Endothelial cell of umbilical vein (primary cell): Measurements from ENCODE around the gene FBXO24. TPM values are rescaled to one million over a fixed set of nuclear protein-coding genes. Genes with fewer than 3 reads are reported as not detected.

Experiments
- BruUV-seq: library from RNA; stranded (reverse); fragments of 400-500 nt; replicated peaks from 2 replicates; lab custom pipeline; 2021; lab: Mats Ljungman, UMichigan
- CTCF ChIA-PET: fragments of 300-600, 350-600 bp; sonication (Branson Sonifier 250); formaldehyde crosslinking; loops from one replicate; lab custom pipeline; 2021; ENCODE audit warnings: antibody characterized with exemption, inconsistent platforms; lab: Charles Lee
- POLR2A ChIA-PET: fragments of 300-600, 350-600 bp; sonication (Branson Sonifier 250); formaldehyde crosslinking; loops from one replicate; lab custom pipeline; 2021; ENCODE audit warnings: antibody characterized with exemption, inconsistent platforms; lab: Charles Lee
- DNase-seq: peaks from one replicate; pipeline ENCODE4 v3.0.0-alpha.2; 2011; ENCODE audit warnings: low read depth, low spot score
- FAIRE-seq: peaks from 2 replicates; lab custom pipeline; 2011; peaks lifted over from hg19 to GRCh38; lab: Jason Lieb, UNC
- H2AFZ ChIP-seq: 2 replicates; pipeline ENCODE4 v1.6.0; 2012; ENCODE audit warnings: low read depth, low read length, control low read depth, inconsistent platforms
- H3K27ac ChIP-seq: 2 replicates; pipeline ENCODE4 v1.5.1; 2011; ENCODE audit warnings: low read depth, mild to moderate bottlenecking, control low read depth, low read length, moderate library complexity; ENCODE audit not compliant: insufficient read depth
- H3K27me3 ChIP-seq, 2 experiments: 2 replicates each; pipeline versions ENCODE4 v1.6.0 to v1.6.1; 2011; ENCODE audit warnings: low read length in 2 of 2, mixed read lengths in 1 of 2; ENCODE audit not compliant: control insufficient read depth in 2 of 2, insufficient read depth in 2 of 2
- H3K36me3 ChIP-seq, 2 experiments: 2 replicates in 1 of 2; 3 replicates in 1 of 2; pipeline ENCODE4 v1.5.1; 2011; ENCODE audit warnings: low read length in 2 of 2, mild to moderate bottlenecking in 1 of 2, moderate library complexity in 1 of 2; ENCODE audit not compliant: control insufficient read depth in 2 of 2, insufficient read depth in 2 of 2; ENCODE audit errors: extremely low read depth in 1 of 2
- H3K4me1 ChIP-seq: 3 replicates; pipeline ENCODE4 v1.5.1; 2011; ENCODE audit warnings: mild to moderate bottlenecking, low read length; ENCODE audit not compliant: control insufficient read depth, insufficient read depth; ENCODE audit errors: extremely low read depth
- H3K4me2 ChIP-seq: 2 replicates; pipeline ENCODE4 v1.6.1; 2011; ENCODE audit warnings: low read length, control low read depth, mixed read lengths; ENCODE audit not compliant: insufficient read depth
- H3K4me3 ChIP-seq, 3 experiments: fragments of 200-600 bp in 1 of 3; sonication (generic), shearing (Covaris generic) in 1 of 3; replicated peaks in 1 of 3; 2 replicates each; pipeline ENCODE4 v1.5.1; 2011 to 2016; ENCODE audit warnings: control low read depth in 3 of 3, low read length in 3 of 3, mild to moderate bottlenecking in 2 of 3, inconsistent platforms in 1 of 3, low read depth in 1 of 3, moderate library complexity in 1 of 3; ENCODE audit not compliant: insufficient read depth in 1 of 3
- H3K79me2 ChIP-seq: 2 replicates; pipeline ENCODE4 v1.6.0; 2012; ENCODE audit warnings: low read length, inconsistent platforms; ENCODE audit not compliant: control insufficient read depth, insufficient read depth
- H3K9ac ChIP-seq: replicated peaks from 2 replicates; pipeline ENCODE3; 2011; ENCODE audit warnings: low read length, control low read depth; ENCODE audit not compliant: insufficient read depth; ENCODE audit errors: extremely low read depth
- H3K9me1 ChIP-seq: replicated peaks from 3 replicates; pipeline ENCODE4 v1.6.0; 2011; ENCODE audit warnings: mild to moderate bottlenecking, low read length; ENCODE audit not compliant: control insufficient read depth, insufficient read depth; ENCODE audit errors: extremely low read depth
- H3K9me3 ChIP-seq: replicated peaks from 2 replicates; pipeline ENCODE4 v1.5.1; 2012; ENCODE audit warnings: low read length, inconsistent platforms; ENCODE audit not compliant: control insufficient read depth, insufficient read depth
- H4K20me1 ChIP-seq: replicated peaks from 2 replicates; pipeline ENCODE3; 2011; ENCODE audit warnings: mild to moderate bottlenecking, low read length; ENCODE audit not compliant: control insufficient read depth, insufficient read depth; ENCODE audit errors: extremely low read depth
- CTCF ChIP-seq, 2 donors: IDR thresholded peaks; 1 replicate in 1 of 2; 2 replicates in 1 of 2; pipeline ENCODE4 v1.5.1; 2011; ENCODE audit warnings: low read length in 2 of 2, mild to moderate bottlenecking in 2 of 2, moderate library complexity in 2 of 2, control low read depth in 1 of 2, inconsistent platforms in 1 of 2, low read depth in 1 of 2; ENCODE audit not compliant: insufficient read depth in 1 of 2; ENCODE audit errors: extremely low read depth in 1 of 2
- EZH2 ChIP-seq: IDR thresholded peaks from 2 replicates; pipeline ENCODE4 v1.6.1; 2012; ENCODE audit warnings: borderline replicate concordance, low read depth, mild to moderate bottlenecking, moderate library complexity, low read length, inconsistent platforms; ENCODE audit not compliant: severe bottlenecking
- FOS ChIP-seq: IDR thresholded peaks from 2 replicates; pipeline ENCODE4 v1.6.1; 2011; ENCODE audit warnings: mild to moderate bottlenecking, low read length, moderate library complexity, borderline replicate concordance; ENCODE audit not compliant: insufficient read depth
- GATA2 ChIP-seq: IDR thresholded peaks from 2 replicates; pipeline ENCODE4 v1.7.0; 2011; ENCODE audit warnings: low read depth, mild to moderate bottlenecking, moderate library complexity, mixed read lengths, low read length; ENCODE audit not compliant: insufficient read length, insufficient read depth
- JUN ChIP-seq: IDR thresholded peaks from 2 replicates; pipeline ENCODE4 v1.6.1; 2011; ENCODE audit warnings: borderline replicate concordance, low read depth; ENCODE audit not compliant: insufficient read length, insufficient read depth
- MAX ChIP-seq: IDR thresholded peaks from 2 replicates; pipeline ENCODE4 v1.6.1; 2011; ENCODE audit not compliant: insufficient read depth, insufficient read length
- MYC ChIP-seq: IDR thresholded peaks from one replicate; pipeline ENCODE4 v1.6.1; 2011; ENCODE audit warnings: mild to moderate bottlenecking, low read depth, low read length
- POLR2A ChIP-seq: IDR thresholded peaks from 2 replicates; pipeline ENCODE4 v1.6.1; 2012; ENCODE audit warnings: low read depth, mild to moderate bottlenecking, control low read depth, low read length
- POLR2AphosphoS5 ChIP-seq: IDR thresholded peaks from 2 replicates; pipeline ENCODE4 v1.6.1; 2012; ENCODE audit warnings: low read depth, mild to moderate bottlenecking, control low read depth, low read length, moderate library complexity; ENCODE audit not compliant: insufficient read depth
- dilution Hi-C: fragments of 300-500 bp; cut with MboI; formaldehyde crosslinking; loops from one replicate; pipeline ENCODE4 v1.15.0; 2019; ENCODE audit warnings: low sequenced_read_pairs; ENCODE audit not compliant: extremely low pct_ligation_motif_present
- intact Hi-C: fragments of 100-400 bp; cut with micrococcal nuclease; formaldehyde crosslinking; loops from one replicate; pipeline ENCODE4 v1.10.0; 2022
- polyA plus RNA-seq, 4 experiments: library from polyadenylated mRNA; depleted of rRNA in 3 of 4; stranded (reverse) in 3 of 4; unstranded in 1 of 4; fragments of >200 nt; gene quantifications; 2 replicates each; pipeline versions ENCODE4 v1.2.1 to v1.2.3, GENCODE V29; 2011 to 2012; ENCODE audit warnings: missing spikeins in 1 of 4
- total RNA-seq: library from RNA; stranded (reverse); gene quantifications from 2 replicates; pipeline ENCODE4 v1.2.3, GENCODE V29; 2021

The FBXO24 gene
- total and polyA plus RNA-seq, 2 donors (not counting 3 experiments of a cell fraction or from before 2014, with no cell fraction given) = 0.37 to 0.38 TPM

- Histone ChIP-seq H3K27me3 (no peaks in the 10 kb centered on the region), H3K36me3 (no peaks in the 10 kb centered on the region), H4K20me1 (no peaks in the 10 kb centered on the region), H2AFZ (no peak overlapping the region), H3K4me3 (no peak overlapping the region), H3K4me1 (no peaks in the 10 kb centered on the region), H3K79me2 (no peaks in the 10 kb centered on the region), H3K9me3 (no peaks in the 10 kb centered on the region), H3K9me1 (no peaks in the 10 kb centered on the region), H3K27ac (no peak overlapping the region), H3K9ac (no peak overlapping the region), H3K4me2 (no peak overlapping the region)
- TF ChIP-seq CTCF (IDR thresholded peaks at IDR 0.05; ENCODE audit: extremely low read depth in 1 of 2, insufficient read depth in 1 of 2, low read depth in 1 of 2, low read length in 2 of 2) (no peak), EZH2 (no peak), MYC (no peak), JUN (no peak), MAX (no peak), GATA2 (no peak), POLR2AphosphoS5 (no peak), FOS (no peak), POLR2A (no peak)
- DNase-seq (no peak), FAIRE-seq (no peak)
- ChIA-PET CTCF (no interaction called here), POLR2A (no interaction called here)
- no TSS peak for BruUV-seq
- intact Hi-C loops = no loop called here
- dilution Hi-C loops = no loop called here
Observed at GRCh38 chr7:100642534-100642907, 56.4 kb downstream of the FBXO24 start.
